Stimulated activated CD8-positive, alpha-beta memory T cell treated with anti-CD3 and anti-CD28 coated beads, Interleukin-15, amount 100 ng/mL, for 4 hours (primary cell): ENCODE measurements around the gene CD300LF.

Source experiments
- DNase-seq, 2 donors: peaks; one replicate each; pipeline ENCODE4 v3.0.0-alpha.2; 2020; ENCODE audit warnings: low read depth in 2 of 2

Gene CD300LF

DNA sequence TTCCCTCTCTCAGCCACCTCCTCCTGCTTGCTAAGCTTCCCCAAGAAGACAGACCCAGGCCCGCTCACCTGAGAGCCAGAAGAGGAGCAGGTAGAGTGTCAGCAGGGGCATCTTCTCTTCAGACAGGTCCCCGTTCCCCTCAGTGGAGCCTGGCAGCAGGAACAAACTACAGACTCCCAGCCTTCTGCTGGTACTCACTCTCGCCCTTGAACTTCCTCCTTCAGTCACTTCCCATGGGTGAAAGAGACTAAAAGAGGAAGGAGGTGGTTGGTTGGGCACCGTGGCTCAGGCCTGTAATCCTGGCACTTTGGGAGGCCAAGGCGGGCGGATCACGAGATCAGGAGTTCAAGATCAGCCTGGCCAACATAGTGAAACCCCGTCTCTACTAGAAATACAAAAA lies at the start of gene CD300LF:
Gene CD300LF, minus strand, starts transcription at position 168 of the 400 bp plus-strand sequence. Its CDS starts 57 bp downstream, at position 111.
- no peak for DNase-seq

DNA sequence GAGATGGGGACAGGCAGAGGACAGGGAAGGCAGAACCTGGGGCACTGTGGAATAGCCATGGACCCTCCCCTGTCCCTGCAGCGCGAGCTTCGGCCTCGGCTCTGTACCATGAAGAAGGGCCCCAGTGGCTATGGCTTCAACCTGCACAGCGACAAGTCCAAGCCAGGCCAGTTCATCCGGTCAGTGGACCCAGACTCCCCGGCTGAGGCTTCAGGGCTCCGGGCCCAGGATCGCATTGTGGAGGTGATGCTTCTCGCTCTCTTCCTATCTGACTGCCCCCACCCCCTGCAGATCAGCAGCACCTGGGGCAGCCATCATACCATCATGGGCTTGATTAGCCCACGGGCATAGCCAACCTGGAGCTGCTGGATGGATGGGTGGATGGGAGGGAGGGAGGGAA lies 49.2 kb upstream of the CD300LF start:
- DNase-seq = no peak

DNA sequence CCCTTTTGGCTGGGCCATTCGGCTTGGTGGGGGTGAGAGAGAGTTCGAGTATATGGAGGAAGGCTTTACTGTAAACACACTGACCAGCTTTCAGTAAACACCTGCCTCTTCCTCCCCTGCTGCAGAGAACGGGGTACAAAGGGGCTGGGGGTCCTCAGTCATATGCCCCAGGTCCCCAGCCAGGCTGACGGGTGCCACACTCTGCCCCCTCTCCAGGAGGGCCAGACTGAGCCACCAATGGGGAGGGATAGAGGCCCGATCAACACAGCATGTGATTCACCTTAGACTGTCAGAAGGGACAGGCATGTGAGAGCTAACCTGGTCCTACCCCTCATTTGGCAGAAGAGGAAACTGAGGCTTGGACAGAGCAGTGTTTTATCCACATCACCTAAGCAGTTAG lies 48.7 kb upstream of the CD300LF start:
- DNase-seq = no peak

DNA sequence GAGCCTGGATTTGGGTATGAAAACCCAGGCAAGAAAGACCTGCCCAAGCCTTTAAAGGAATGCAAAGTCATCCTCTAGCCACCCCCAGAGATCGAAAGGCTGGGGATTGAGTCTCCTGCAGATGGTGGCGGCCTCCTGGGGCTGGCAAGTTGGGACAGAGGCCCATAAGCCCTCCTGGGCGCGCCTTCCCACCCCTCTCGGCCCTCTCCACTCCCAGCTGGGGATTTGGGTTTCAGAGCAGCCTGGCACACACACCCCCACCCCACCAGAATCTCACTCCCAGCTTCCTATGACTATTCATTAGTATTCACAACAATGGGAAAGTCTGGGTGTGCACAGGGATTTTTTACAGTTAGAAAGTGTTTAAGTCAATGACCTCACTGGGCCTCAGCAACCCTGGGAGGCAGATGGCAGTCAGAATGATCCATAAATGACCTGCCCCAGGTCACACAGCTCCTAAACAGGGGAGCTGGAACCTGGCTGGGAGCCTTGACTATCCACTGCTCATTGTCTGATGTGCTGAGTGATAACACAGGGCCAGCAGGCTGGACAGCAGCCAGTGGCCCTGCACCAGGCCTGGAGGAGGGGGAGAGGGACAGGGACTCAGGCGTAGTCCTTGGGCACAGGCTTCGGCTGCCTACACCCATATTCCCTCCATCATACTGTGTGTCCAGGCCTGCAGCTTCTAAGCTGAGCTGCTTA lies 47.8 kb upstream of the CD300LF start:
- DNase-seq = no peak

DNA sequence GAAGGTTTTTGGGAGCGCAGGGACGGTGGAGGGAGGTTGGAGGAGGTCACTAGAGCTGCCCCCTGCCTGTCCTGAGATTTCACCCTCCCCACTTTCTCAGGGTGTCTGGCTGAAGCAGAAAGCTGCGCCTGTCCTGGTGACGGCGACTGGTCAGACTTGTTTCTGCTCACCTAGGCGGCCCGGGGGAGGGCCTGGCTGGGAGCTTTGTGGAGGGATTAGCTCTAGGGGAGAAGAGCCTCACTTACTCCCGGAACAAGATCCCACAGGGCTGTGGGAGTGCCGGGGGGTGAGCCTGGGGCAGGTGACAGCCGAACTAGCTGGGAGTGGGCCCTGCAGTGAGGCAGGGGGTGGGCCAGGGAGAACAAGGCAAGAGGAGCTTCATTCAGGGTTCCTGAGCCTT lies 47.2 kb upstream of the CD300LF start:
- no peak for DNase-seq

DNA sequence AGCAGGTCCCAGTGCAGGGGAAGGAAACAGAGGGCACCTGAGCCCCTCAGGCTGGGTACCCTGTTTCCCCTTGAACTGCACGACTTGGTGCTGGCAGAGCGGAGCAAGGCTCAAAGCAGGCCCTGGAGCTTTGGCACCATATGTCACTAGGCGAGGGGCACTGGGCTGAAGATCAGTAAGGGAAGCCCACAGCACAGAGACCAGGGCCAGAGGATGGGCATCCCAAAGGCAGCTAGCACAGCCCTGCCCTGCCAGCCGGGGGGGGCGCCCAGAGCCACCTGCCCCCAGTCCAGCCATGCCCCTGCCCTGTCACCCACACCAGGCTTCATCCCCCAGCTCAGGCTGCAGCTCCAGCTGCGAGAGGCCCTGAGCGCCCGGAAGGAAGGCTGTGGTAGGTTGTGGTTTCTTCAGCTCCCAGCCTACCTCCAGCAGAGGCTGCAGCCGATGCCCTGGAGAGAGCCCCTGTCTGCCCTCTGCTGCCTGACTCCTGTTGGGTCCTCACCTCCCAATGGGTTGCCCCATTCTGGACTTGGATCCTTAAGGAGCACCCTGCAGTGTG lies 46.6 kb upstream of the CD300LF start:
- DNase-seq = no peak

DNA sequence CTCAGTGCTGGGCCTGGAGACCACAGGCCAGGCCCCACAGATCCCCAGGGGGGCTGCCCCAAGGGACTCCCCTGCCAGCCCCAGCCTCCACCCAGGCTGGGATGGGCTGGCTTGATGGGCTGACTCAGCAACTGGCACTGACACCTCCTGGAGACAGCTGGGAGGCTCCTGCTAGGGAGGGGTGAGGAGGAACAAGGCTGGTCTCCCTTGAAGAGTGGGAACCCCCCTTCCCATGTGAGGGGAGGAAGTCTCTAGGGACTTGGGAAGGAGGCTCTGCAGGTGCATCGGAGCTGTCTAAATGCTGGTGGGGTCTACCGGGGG lies 46.1 kb upstream of the CD300LF start:
- DNase-seq = no peak

DNA sequence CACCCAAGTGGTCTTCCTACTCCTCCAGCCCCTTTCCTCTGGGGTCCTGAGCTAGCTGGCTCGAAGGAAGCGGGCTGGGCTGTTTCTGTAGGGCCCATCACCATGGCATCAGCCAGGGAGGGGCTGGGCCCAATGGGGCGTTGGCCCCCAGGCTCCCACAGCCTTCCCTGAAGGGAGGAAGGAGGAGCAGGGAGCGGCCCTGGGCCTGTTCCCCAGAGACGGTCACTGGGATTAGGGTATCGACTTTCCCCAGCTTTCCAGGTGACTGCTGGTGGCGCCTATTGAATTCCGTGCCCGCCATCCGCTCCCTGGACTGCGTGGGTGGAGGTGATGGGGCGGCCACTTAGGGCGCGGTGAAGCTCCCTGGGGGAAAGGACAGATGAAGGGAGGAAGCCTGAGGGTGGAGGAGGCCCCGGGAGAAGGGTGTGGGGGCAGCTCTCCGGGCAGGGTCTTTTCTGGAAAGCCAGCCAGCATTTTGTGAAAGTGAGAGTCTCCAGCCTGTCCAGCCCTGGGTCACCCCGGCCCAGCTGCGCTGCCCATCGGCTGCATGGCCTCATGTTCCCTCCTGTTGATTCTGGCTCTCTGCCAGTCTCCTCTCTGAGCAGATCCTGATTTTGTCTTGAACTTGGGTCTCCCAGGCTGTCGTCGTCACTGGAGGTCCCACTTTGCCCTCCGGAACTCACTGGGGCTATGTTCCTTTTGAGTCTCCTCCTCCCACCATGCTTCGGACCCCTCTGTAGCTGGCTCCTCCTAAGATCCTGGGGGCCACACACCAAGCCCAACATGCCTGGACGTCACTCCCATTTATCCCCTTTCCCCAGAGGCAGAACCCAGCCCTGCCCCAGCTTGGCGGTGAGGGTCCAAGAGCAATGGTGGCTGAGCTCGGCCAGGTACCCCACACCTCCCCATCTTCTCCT lies 45.5 kb upstream of the CD300LF start:
- DNase-seq = no peak

DNA sequence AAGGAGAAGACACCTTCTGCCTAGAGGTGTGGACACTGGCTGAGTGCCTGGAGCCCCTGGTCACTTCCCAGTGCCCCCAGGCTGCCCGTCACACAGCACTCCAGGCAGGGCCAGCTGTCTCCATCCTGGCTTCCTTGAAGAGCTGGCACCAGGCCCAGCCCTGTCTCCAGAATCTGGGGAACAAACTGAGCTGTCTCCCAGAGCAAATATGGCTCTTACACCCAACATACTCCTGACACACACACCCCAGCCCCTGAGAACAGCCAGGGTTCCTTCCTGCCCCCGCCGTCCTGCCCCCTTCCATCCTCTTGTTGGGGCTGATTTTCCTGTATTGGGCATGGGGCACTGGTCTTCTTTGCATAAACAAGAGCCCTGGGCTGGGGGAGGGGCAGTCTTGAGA lies 44.8 kb upstream of the CD300LF start:
- no peak for DNase-seq

DNA sequence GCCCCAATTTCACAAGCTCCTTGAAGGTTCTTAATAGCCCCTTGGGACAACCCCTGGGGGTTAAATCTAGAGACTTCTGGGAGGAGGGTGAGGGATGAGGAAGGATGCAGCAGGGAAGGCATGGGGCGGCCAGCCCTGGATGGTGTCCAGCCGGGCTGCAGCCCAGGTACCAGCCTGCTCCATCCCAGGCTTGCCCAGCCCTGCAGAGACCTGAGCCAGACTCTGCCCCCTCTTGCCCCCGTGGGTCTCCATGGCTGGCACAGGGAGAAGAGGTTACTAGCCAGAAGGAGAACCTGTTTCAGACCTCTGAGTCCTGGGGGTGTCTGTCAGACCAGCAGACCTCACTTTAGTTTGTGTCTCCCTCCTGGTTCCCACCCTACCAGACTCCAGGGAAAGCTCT lies 44.2 kb upstream of the CD300LF start:
- DNase-seq = no peak

DNA sequence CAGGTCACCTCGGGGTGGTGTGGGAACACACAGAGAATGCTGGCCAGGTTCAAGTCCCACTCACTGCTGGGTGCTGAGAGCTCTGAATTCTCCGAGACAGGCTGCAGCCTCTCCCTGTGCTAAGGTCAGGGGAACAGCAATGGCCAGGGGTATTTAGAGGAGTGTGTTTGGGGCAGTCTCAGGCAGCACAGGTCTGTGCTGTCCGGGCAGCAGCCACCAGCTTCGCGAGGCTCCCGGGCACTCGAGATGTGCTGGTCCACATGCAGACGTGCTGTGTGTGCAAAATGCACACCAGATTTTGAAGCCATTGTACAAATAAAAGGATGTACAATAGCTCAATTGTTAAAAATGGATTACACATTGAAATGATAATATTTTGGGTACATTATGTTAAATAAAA lies 42.8 kb upstream of the CD300LF start:
- DNase-seq = no peak

DNA sequence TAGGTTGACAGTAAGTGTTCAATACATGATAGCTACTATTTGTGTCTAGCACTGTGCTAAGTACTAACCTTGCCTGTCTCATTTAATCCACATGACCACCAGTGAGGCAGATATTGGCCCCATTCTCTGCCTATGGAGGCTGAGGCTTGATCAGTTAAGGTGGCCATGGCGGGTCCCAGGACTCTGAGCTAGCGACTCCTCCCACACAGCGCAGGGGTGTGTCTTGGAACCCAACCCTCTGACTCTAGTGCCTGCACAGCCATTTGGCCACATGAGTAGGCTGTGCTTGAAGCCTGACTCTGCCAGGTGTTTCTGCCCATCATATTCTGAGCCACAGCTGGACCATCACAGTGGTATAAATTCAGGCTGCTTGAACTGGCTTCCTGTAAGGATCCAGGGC lies 42.1 kb upstream of the CD300LF start:
- no peak for DNase-seq

DNA sequence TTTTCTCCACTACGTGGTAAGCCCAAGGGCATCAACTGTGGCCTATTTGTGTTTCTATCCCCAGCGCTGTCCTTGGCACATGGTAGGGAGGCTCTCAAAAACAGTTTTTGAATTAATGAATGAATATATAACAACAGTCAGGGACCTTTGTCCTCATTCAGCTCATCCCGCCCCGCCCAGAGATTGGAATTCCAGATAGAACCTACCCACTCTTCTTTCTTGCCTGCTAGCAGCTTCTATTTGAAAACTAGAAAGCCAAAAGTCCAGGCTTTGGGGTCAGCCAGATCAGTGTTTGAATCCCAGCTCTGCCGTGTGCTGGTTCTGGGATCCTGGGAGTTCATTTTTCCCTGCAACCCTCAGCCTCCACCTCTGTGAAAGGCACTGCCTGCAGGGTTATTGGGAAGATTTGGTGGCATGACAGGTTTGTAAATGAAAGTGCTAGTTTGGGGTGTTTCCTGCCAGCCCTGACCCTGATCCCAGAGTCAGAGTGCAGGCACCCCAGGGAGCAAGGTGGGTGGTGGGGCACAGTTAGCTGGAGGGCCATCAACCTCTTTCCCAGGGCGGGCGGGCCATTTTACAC lies 40.2 kb upstream of the CD300LF start:
- no peak for DNase-seq

DNA sequence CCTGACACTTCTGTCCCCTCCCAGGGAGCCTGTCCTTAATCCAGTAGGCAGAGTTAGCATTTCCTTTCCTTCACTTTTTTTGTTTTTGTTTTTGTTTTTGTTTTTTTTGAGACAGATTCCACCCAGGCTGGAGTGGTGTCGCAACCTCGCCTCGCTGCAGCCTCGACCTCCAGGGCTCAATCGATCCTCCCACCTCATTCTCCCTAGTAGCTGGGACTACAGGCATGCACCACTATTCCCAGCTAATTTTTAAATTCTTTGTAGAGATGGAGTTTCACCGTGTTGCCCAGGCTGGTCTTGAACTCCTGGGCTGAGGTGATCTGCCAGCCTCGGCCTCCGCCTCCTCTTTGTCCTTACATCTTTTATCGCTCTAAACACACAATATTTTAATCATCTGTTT lies 39.7 kb upstream of the CD300LF start:
- DNase-seq = no peak

DNA sequence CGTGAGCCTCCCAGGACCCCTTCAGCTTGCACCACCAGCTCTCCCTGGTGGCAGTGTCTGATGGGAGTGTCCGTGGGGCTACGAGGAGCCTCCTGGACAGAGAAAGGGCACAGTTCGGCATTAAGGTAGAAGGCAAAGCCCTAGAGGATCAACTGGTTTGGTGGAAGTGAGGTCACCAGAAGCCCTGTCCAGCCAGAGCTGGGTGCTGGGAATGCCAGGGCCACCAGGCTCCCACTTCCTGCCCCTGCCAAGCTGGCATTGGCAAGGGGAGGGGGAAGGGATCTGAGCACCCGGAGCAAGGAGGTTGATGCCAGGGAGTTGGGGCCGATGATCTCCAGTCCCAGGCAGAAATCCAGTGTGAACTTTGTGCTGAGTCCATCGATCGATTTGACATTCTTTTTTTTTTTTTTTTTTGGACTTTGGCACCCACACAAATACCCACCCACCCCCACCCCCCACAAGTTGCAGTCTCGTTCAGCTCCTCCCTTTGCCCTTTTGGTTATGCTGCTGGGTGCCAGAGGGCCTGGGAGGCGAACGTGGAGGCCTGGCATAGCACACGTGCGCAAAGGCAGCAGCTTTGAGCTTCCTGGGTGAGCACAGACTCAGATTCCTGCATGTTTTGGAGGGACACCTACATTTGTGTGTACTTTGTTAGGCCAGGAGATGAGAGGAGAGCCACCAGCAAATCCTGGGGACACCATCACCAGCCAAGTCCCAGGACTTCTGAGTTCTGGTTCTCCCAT lies 37.8 kb upstream of the CD300LF start:
- no peak for DNase-seq

DNA sequence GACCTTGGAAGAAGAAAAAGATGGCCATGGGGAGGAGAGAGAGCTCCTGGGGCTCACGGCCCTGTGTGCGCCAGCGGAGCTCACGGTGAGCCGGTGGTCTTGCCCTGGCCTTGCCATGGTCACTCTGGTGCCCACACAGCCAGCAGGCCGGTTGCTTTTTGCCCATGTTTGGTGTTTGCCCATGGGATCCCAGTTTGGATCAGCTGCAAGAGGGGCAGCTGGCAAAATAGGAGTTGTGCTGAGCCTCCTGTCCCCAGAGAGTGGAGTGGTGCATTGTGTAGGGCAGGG lies 37.3 kb upstream of the CD300LF start:
- no peak for DNase-seq

DNA sequence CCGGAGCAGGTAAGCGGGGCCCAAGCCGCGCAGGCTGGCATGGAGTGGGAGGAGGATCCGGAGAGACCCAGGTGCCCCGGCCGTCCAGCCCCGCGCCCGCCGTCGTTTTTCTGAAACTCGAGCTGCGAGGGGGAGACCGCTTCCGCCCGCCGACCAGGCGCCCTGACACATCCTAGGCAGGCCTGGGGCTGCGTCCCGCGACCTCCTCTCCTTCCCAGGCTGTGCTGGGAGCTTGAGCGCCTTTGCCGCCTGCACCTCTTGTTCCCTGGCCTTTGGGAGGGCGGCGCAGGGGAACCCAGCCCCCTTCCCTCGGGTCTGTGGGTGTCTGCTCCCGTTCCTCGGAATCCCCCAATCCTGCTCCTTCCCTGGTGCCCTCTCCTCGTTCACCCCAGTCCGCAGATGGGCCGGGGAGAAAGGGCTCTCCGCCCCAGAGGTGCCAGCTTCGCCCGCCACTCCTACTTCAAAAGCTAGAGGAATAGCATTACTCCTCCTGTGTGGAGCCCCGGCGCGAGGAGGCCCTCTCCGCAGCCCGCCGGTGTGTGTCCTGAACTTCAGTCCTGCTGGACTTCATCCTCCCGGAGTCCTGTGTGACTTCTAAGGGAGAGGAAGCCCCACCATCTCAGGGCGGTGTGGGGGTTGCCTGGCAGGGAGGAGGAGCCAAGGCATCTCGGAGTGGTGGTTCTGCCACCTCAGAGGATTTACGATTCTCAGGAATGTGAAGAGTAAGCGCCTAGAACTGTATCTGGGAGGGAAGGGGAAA lies 36.7 kb upstream of the CD300LF start:
- DNase-seq = no peak

DNA sequence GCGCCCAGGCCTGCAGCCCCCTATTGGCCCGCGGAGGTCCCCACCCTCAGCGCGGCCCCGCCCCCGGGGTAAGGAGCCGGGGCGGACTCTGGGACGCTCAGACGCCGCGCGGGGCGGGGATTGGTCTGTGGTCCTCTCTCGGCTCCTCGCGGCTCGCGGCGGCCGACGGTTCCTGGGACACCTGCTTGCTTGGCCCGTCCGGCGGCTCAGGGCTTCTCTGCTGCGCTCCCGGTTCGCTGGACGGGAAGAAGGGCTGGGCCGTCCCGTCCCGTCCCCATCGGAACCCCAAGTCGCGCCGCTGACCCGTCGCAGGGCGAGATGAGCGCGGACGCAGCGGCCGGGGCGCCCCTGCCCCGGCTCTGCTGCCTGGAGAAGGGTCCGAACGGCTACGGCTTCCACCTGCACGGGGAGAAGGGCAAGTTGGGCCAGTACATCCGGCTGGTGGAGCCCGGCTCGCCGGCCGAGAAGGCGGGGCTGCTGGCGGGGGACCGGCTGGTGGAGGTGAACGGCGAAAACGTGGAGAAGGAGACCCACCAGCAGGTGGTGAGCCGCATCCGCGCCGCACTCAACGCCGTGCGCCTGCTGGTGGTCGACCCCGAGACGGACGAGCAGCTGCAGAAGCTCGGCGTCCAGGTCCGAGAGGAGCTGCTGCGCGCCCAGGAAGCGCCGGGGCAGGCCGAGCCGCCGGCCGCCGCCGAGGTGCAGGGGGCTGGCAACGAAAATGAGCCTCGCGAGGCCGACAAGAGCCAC lies 36.0 kb upstream of the CD300LF start, which contains the start of gene NHERF1:
Gene NHERF1, plus strand, starts transcription at position 100 of the 750 bp plus-strand sequence. Its CDS starts 219 bp downstream, at position 319.
- peak; percentile 85 to 92 for DNase-seq

DNA sequence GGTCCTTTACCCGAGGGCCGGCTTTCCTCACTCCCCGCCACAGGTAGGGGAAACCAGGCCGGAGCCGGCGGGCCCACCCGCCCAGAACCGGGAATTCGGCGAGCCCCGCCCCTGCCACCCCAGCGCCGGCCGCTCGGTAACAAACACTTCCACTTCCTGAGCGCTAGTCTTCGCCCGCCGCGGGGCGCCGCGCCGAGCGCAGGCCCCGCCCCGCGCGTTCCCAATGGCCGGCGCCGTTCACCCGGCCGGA lies 35.5 kb upstream of the CD300LF start:
- DNase-seq = no peak

DNA sequence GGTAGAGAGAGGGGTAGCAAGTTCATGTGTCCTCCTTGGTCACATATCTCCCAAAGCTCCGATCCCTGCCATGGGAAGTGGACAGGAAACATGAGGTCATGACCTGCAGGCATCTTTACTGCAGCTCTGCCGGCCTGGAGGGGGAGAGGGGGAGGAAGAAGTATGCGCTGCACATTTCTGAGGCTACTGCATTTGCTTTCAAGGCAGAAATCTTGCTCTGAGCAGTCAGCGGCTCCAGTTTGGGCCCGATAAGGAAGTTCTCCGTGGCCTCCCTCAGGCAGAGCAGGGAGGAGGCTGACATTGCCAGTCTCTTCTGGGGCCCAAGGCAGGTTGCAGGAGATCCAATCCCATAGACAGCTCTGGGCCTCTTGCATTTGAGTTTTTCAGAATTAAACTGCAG lies 34.2 kb upstream of the CD300LF start:
- DNase-seq = no peak

DNA sequence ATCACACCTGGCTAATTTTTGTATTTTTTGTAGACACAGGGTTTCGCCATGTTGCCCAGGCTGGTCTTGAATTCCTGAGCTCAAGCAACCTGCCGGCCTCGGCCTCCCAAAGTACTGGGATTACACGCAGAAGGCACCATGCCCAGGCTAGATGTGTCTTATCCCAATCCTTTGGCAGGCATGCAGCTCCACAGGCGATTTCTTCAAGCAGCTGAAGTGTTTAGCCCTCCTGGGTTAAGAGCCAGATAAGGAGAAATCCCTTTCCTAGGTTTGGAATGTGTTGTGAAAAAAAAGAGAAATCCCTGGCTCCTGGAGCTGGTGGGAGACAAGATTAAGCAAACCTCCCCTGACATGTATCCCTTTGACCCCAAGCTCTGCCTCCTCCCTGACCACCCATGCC lies 33.7 kb upstream of the CD300LF start:
- DNase-seq = no peak
